Upper lobe of left lung (tissue), 6 donors: ENCODE measurements around the gene DOHH. TPM values are rescaled to one million over a fixed set of nuclear protein-coding genes. Genes with fewer than 3 reads are reported as not detected.

Experiments
- ATAC-seq, 2 donors: fragments of 200-7000 bp; cut with Tn5 transposase; one replicate each; pipeline ENCODE4 v1.9.1; 2022; ENCODE audit warnings: mild to moderate bottlenecking in 2 of 2, moderate library complexity in 2 of 2; ENCODE audit not compliant: low FRiP score in 2 of 2
- DNase-seq, 2 donors: peaks; one replicate each; pipeline ENCODE4 v3.0.0-alpha.2; 2019 to 2020
- H3K27ac ChIP-seq, 4 donors: fragments of 200-600 bp; sonication (generic); one replicate each; pipeline ENCODE4 v1.5.1; 2016 to 2019
- H3K27me3 ChIP-seq, 4 donors: fragments of 200-600 bp; sonication (generic); one replicate each; pipeline ENCODE4 v1.5.1; 2017 to 2019
- H3K36me3 ChIP-seq, 4 donors: fragments of 200-600 bp; sonication (generic); one replicate each; pipeline ENCODE4 v1.5.1; 2016 to 2019
- H3K4me1 ChIP-seq, 4 donors: fragments of 200-600 bp; sonication (generic); one replicate each; pipeline ENCODE4 v1.5.1; 2018 to 2019
- H3K4me3 ChIP-seq, 4 donors: fragments of 200-600 bp; sonication (generic); one replicate each; pipeline ENCODE4 v1.5.1; 2017 to 2019; ENCODE audit warnings: mild to moderate bottlenecking in 2 of 4, moderate library complexity in 1 of 4
- H3K9me3 ChIP-seq, 4 donors: fragments of 200-600 bp; sonication (generic); one replicate each; pipeline ENCODE4 v1.5.1; 2018 to 2019
- CTCF ChIP-seq, 6 experiments: fragments of 450-650 bp in 4 of 6; fragments of 200-600 bp in 2 of 6; sonication (generic) in 2 of 6; IDR thresholded peaks; one replicate each; pipeline ENCODE4 v1.5.1; 2016 to 2019; ENCODE audit warnings: antibody characterized with exemption in 6 of 6
- EP300 ChIP-seq, 4 donors: sonication (generic); formaldehyde crosslinking; IDR thresholded peaks; one replicate each; pipeline ENCODE4 v1.5.1; 2017; ENCODE audit warnings: antibody characterized with exemption in 4 of 4, control low read depth in 2 of 4
- POLR2A ChIP-seq, 4 donors: fragments of 450-650 bp; IDR thresholded peaks; one replicate each; pipeline ENCODE4 v1.5.1; 2016 to 2017; ENCODE audit warnings: antibody characterized with exemption in 4 of 4, mild to moderate bottlenecking in 2 of 4
- POLR2AphosphoS5 ChIP-seq, 2 donors: sonication (generic); formaldehyde crosslinking; IDR thresholded peaks; one replicate each; pipeline ENCODE4 v1.5.1; 2017; ENCODE audit warnings: antibody characterized with exemption in 2 of 2
- WGBS, 2 donors: methylation state at CpG; one replicate each; pipeline ENCODE4 v1.1.5; 2017 to 2018; 5-methylcytosine and 5-hydroxymethylcytosine counted together
- total RNA-seq, 6 donors: library from RNA; depleted of rRNA in 4 of 6; stranded (reverse); fragments of >200 nt in 4 of 6; gene quantifications; one replicate each; pipeline versions ENCODE4 v1.1.0 to v1.2.1, GENCODE V29; 2016 to 2021
- donor health status: DM: no; HTN: no; CAD: no; lungs with moderate emphysema.
- donor health status: DM: no; HTN: yes; CAD: no; lungs with severe emphysema.

DOHH gene
- total RNA-seq, 6 donors from 2014 or later, result 13.3 to 26.8 (median 17.3) TPM

GRCh38 chr19:3533563-3534216, 33.2 kb upstream of the DOHH start:
- WGBS, 2 donors, result 83 to 96% methylated on average over 11 to 12 of the region's 12 CpGs
- H3K4me3 ChIP-seq, result no peak overlapping the region
- H3K9me3 ChIP-seq, result no peaks in the 10 kb centered on the region
- H3K36me3 ChIP-seq, result peaks cover 11 to 78% (median 57%) of the 10 kb centered on the region in 4 donors
- ATAC-seq, result no peak
- no peaks in the 10 kb centered on the region for H3K27me3 ChIP-seq
- DNase-seq, result no peak
- TF ChIP-seq POLR2AphosphoS5 (IDR thresholded peaks at IDR 0.05), result no peak
- TF ChIP-seq EP300 (IDR thresholded peaks at IDR 0.05), result no peak
- TF ChIP-seq CTCF (IDR thresholded peaks at IDR 0.05), result no peak
- TF ChIP-seq POLR2A (IDR thresholded peaks at IDR 0.05), result no peak
- no peak overlapping the region for H3K27ac ChIP-seq
- H3K4me1 ChIP-seq, result no peaks in the 10 kb centered on the region

- H3K4me1 ChIP-seq, result no peaks in the 10 kb centered on the region
- 91 to 100% methylated on average over 4 to 15 of the region's 17 CpGs for WGBS, 2 donors
- no peak for TF ChIP-seq CTCF (IDR thresholded peaks at IDR 0.05)
- H3K36me3 ChIP-seq, result peaks cover 11 to 79% (median 61%) of the 10 kb centered on the region in 4 donors
- H3K4me3 ChIP-seq, result no peak overlapping the region
- H3K27me3 ChIP-seq, result no peaks in the 10 kb centered on the region
- DNase-seq (no peak), ATAC-seq (no peak)
- no peak overlapping the region for H3K27ac ChIP-seq
- H3K9me3 ChIP-seq, result no peaks in the 10 kb centered on the region
These were observed 32.6 kb upstream of the DOHH start for GRCh38 chr19:3533033-3533432.

- peaks cover 15 to 79% (median 68%) of the 10 kb centered on the region in 4 donors for H3K36me3 ChIP-seq
These were observed 31.8 kb upstream of the DOHH start for GRCh38 chr19:3532154-3532786.

GRCh38 chr19:3531716-3532115, 31.2 kb upstream of the DOHH start:
- Histone ChIP-seq H3K27ac (no peak overlapping the region), H3K4me3 (no peak overlapping the region), H3K9me3 (no peaks in the 10 kb centered on the region), H3K4me1 (no peaks in the 10 kb centered on the region), H3K36me3 (peaks cover 15 to 79% (median 74%) of the 10 kb centered on the region in 4 donors), H3K27me3 (no peaks in the 10 kb centered on the region)
- ATAC-seq (no peak), DNase-seq (peak in 1 of 2 donors; percentile 75)
- no peak for TF ChIP-seq EP300 (IDR thresholded peaks at IDR 0.05)
- TF ChIP-seq POLR2AphosphoS5 (IDR thresholded peaks at IDR 0.05), result no peak
- TF ChIP-seq POLR2A (IDR thresholded peaks at IDR 0.05), result no peak
- TF ChIP-seq CTCF (IDR thresholded peaks at IDR 0.05), result no peak
- WGBS, 2 donors, result 94 to 100% methylated on average over 4 to 23 of the region's 29 CpGs

More at GRCh38 chr19:3532154-3532786, 31.8 kb upstream of the DOHH start:
- H3K27ac ChIP-seq, result no peak overlapping the region
- H3K27me3 ChIP-seq, result no peaks in the 10 kb centered on the region
- H3K4me3 ChIP-seq, result no peak overlapping the region
- no peak for TF ChIP-seq EP300 (IDR thresholded peaks at IDR 0.05)
- TF ChIP-seq CTCF (IDR thresholded peaks at IDR 0.05), result no peak
- no peak for TF ChIP-seq POLR2A (IDR thresholded peaks at IDR 0.05)
- TF ChIP-seq POLR2AphosphoS5 (IDR thresholded peaks at IDR 0.05), result no peak
- no peaks in the 10 kb centered on the region for H3K9me3 ChIP-seq
- ATAC-seq, result no peak
- H3K4me1 ChIP-seq, result no peaks in the 10 kb centered on the region
- 94 to 97% methylated on average over 9 to 20 of the region's 33 CpGs for WGBS, 2 donors
- DNase-seq, result peak in 1 of 2 donors; percentile 79
